ENCODE measurements around the gene ABCC1.

DNA sequence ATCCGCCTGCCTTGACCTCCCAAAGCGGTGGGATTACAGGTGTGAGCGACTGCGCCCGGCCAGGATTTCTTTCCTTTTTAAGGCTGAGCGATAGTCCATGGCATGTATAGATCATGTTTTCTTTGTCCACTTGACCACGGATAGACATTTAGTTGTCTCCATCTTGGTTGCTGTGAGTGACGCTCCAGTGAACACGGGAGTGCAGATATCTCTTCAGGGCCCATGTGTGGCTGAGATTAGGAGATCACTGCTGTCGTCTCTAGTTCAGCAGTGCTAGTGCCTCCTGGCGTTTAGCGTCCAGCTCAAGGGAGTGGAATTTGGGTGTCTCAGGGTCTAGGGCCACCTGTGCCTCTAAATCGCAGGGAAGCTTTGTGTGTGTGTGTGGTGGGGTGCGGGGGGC is 41.5 kb downstream of the ABCC1 start:
- TF ChIP-seq CTCF (IDR thresholded peaks at IDR 0.05) (no peak), POLR2A (IDR thresholded peaks at IDR 0.05) (no peak)
